ENCODE data around the gene CTNND2. TPM values are rescaled to one million over a fixed set of nuclear protein-coding genes. Genes with fewer than 3 reads are reported as not detected.

CTNND2 gene
- total and polyA plus RNA-seq, 2 donors (not counting 1 experiment from before 2014, with no cell fraction given): not detected

GRCh38 chr5:11655681-11656080 is 248.6 kb downstream of the CTNND2 start:
- no peak overlapping the region for H3K27ac ChIP-seq (ENCODE audit: low read length in 2 of 2)
- ChIA-PET CTCF (no interaction called here), POLR2A (no interaction called here)
- no peak overlapping the region for H3K4me2 ChIP-seq (replicated peaks; ENCODE audit: low read depth, low read length, poor library complexity, severe bottlenecking)
- no peak for ATAC-seq (ENCODE audit: low read depth)
- 100% methylated on average over 2 of the region's 4 CpGs for WGBS (ENCODE audit: insufficient coverage)
- no peaks in the 10 kb centered on the region for H3K36me3 ChIP-seq (replicated peaks in 1 of 2; ENCODE audit: control extremely low read depth in 1 of 2, control insufficient read depth in 1 of 2, extremely low read depth in 1 of 2, insufficient read depth in 2 of 2, low read length in 1 of 2)
- no peaks in the 10 kb centered on the region for H3K9me3 Mint-ChIP-seq (ENCODE audit: insufficient read depth)
- TF ChIP-seq CTCF (IDR thresholded peaks at IDR 0.05) (no peak), EZH2 (IDR thresholded peaks at IDR 0.05; ENCODE audit: borderline replicate concordance, insufficient read depth, low read depth, low read length, poor library complexity, severe bottlenecking) (no peak)
- H4K20me1 ChIP-seq (ENCODE audit: control insufficient read depth, insufficient read depth, low read length, poor library complexity, severe bottlenecking): no peaks in the 10 kb centered on the region
- no peak for DNase-seq
- peaks cover 0 to 7% (median 0%) of the 10 kb centered on the region in 3 donors for H3K9me3 ChIP-seq (ENCODE audit: control extremely low read depth in 1 of 3, control insufficient read depth in 2 of 3, insufficient read depth in 1 of 3, low read length in 2 of 3)
- H2AFZ ChIP-seq (ENCODE audit: insufficient read depth, low read depth, low read length, poor library complexity, severe bottlenecking): no peak overlapping the region
- no peak overlapping the region for H3K27ac Mint-ChIP-seq
- H3K4me3 Mint-ChIP-seq: no peak overlapping the region
- H3K79me2 ChIP-seq (ENCODE audit: control insufficient read depth, insufficient read depth, low read length): no peaks in the 10 kb centered on the region
- intact Hi-C loops (cut with micrococcal nuclease): no loop called here
- H3K9ac ChIP-seq (ENCODE audit: low read length): no peak overlapping the region
- no peak overlapping the region for H3K4me3 ChIP-seq (ENCODE audit: control extremely low read depth in 1 of 5, extremely low read depth in 1 of 5, insufficient read depth in 1 of 5, low read depth in 2 of 5, low read length in 4 of 5)
- H3K4me1 ChIP-seq (ENCODE audit: control insufficient read depth in 2 of 2, insufficient read depth in 2 of 2, low read length in 2 of 2): no peaks in the 10 kb centered on the region
- H3K4me1 Mint-ChIP-seq: no peaks in the 10 kb centered on the region
- no peaks in the 10 kb centered on the region for H3K27me3 ChIP-seq (replicated peaks in 1 of 4; ENCODE audit: control extremely low read depth in 1 of 4, control insufficient read depth in 3 of 4, insufficient read depth in 4 of 4, low read length in 3 of 4)
- H3K27me3 Mint-ChIP-seq: no peaks in the 10 kb centered on the region

GRCh38 chr5:11650936-11651335 is 253.3 kb downstream of the CTNND2 start:
- Histone ChIP-seq H3K4me1 (ENCODE audit: control insufficient read depth in 2 of 2, insufficient read depth in 2 of 2, low read length in 2 of 2) (no peaks in the 10 kb centered on the region), H3K79me2 (ENCODE audit: control insufficient read depth, insufficient read depth, low read length) (no peaks in the 10 kb centered on the region), H3K9ac (ENCODE audit: low read length) (no peak overlapping the region), H3K4me3 (ENCODE audit: control extremely low read depth in 1 of 5, extremely low read depth in 1 of 5, insufficient read depth in 1 of 5, low read depth in 2 of 5, low read length in 4 of 5) (no peak overlapping the region), H3K9me3 (ENCODE audit: control extremely low read depth in 1 of 3, control insufficient read depth in 2 of 3, insufficient read depth in 1 of 3, low read length in 2 of 3) (peaks cover 0 to 7% (median 0%) of the 10 kb centered on the region in 3 donors), H2AFZ (ENCODE audit: insufficient read depth, low read depth, low read length, poor library complexity, severe bottlenecking) (no peak overlapping the region), H3K4me2 (replicated peaks; ENCODE audit: low read depth, low read length, poor library complexity, severe bottlenecking) (no peak overlapping the region), H3K36me3 (replicated peaks in 1 of 2; ENCODE audit: control extremely low read depth in 1 of 2, control insufficient read depth in 1 of 2, extremely low read depth in 1 of 2, insufficient read depth in 2 of 2, low read length in 1 of 2) (no peaks in the 10 kb centered on the region), H3K27me3 (replicated peaks in 1 of 4; ENCODE audit: control extremely low read depth in 1 of 4, control insufficient read depth in 3 of 4, insufficient read depth in 4 of 4, low read length in 3 of 4) (no peaks in the 10 kb centered on the region), H3K27ac (ENCODE audit: low read length in 2 of 2) (no peak overlapping the region), H4K20me1 (ENCODE audit: control insufficient read depth, insufficient read depth, low read length, poor library complexity, severe bottlenecking) (no peaks in the 10 kb centered on the region)
- intact Hi-C loops (cut with micrococcal nuclease): no loop called here
- TF ChIP-seq CTCF (IDR thresholded peaks at IDR 0.05): no peak
- TF ChIP-seq EZH2 (IDR thresholded peaks at IDR 0.05; ENCODE audit: borderline replicate concordance, insufficient read depth, low read depth, low read length, poor library complexity, severe bottlenecking): no peak
- H3K27me3 Mint-ChIP-seq: no peaks in the 10 kb centered on the region
- ATAC-seq (ENCODE audit: low read depth) (no peak), DNase-seq (no peak)
- ChIA-PET POLR2A (no interaction called here), CTCF (no interaction called here)
- H3K4me3 Mint-ChIP-seq: no peak overlapping the region
- no peaks in the 10 kb centered on the region for H3K4me1 Mint-ChIP-seq
- no peaks in the 10 kb centered on the region for H3K9me3 Mint-ChIP-seq (ENCODE audit: insufficient read depth)
- 100% methylated on average over 1 of the region's 1 CpG for WGBS (ENCODE audit: insufficient coverage)
- H3K27ac Mint-ChIP-seq: no peak overlapping the region
